DOHH2 (cell line): ENCODE results near the gene MAP2K5.

Experiments used
- H3F3A ChIP-seq: fragments of 200-600 bp; sonication (generic), shearing (Covaris generic); 2 replicates; pipeline ENCODE4 v1.6.0; 2016; ENCODE audit warnings: antibody characterized with exemption, mild to moderate bottlenecking; ENCODE audit not compliant: control insufficient read depth, insufficient read depth
- H3K27ac ChIP-seq: fragments of 200-600 bp; sonication (generic); 2 replicates; pipeline ENCODE4 v1.5.1; 2014; ENCODE audit warnings: low read depth, mild to moderate bottlenecking, low read length, moderate library complexity
- H3K27me3 ChIP-seq: fragments of 200-600 bp; sonication (generic); 2 replicates; pipeline ENCODE4 v1.6.1; 2014; ENCODE audit warnings: mild to moderate bottlenecking, low read length, mixed read lengths; ENCODE audit not compliant: control insufficient read depth
- H3K36me3 ChIP-seq: fragments of 200-600 bp; sonication (generic); 2 replicates; pipeline ENCODE4 v1.6.1; 2014; ENCODE audit warnings: mild to moderate bottlenecking, low read length, moderate library complexity, mixed read lengths; ENCODE audit not compliant: control insufficient read depth
- H3K4me1 ChIP-seq: fragments of 200-600 bp; sonication (generic); 2 replicates; pipeline ENCODE4 v1.6.1; 2014; ENCODE audit warnings: mild to moderate bottlenecking, low read length, mixed read lengths; ENCODE audit not compliant: control insufficient read depth
- H3K4me2 ChIP-seq: fragments of 200-600 bp; sonication (generic); 2 replicates; pipeline ENCODE4 v1.6.0; 2014; ENCODE audit warnings: mild to moderate bottlenecking, low read length, moderate library complexity
- H3K4me3 ChIP-seq: fragments of 200-600 bp; sonication (generic); 2 replicates; pipeline ENCODE4 v1.5.1; 2014; ENCODE audit warnings: mild to moderate bottlenecking, low read length, mixed read lengths
- H3K79me2 ChIP-seq: fragments of 200-600 bp; sonication (generic); 2 replicates; pipeline ENCODE4 v1.6.1; 2014; ENCODE audit warnings: mild to moderate bottlenecking, low read length, mixed read lengths; ENCODE audit not compliant: control insufficient read depth
- H3K9me2 ChIP-seq: fragments of 200-600 bp; sonication (generic); replicated peaks from 2 replicates; pipeline ENCODE4 v1.6.1; 2014; ENCODE audit warnings: mild to moderate bottlenecking, low read length, mixed read lengths; ENCODE audit not compliant: control insufficient read depth
- H3K9me3 ChIP-seq: fragments of 200-600 bp; sonication (generic); 2 replicates; pipeline ENCODE4 v1.6.1; 2014; ENCODE audit warnings: antibody characterized with exemption, low read length, mixed read lengths; ENCODE audit not compliant: control insufficient read depth, insufficient read depth
- H4K20me1 ChIP-seq: fragments of 200-600 bp; sonication (generic); 2 replicates; pipeline ENCODE4 v1.6.0; 2014; ENCODE audit warnings: low read depth, mild to moderate bottlenecking, antibody characterized with exemption, low read length, moderate library complexity; ENCODE audit not compliant: control insufficient read depth, insufficient read depth
- EZH2phosphoT487 ChIP-seq: fragments of 200-600 bp; sonication (generic); IDR thresholded peaks from 2 replicates; pipeline ENCODE4 v1.6.1; 2017; ENCODE audit warnings: borderline replicate concordance, mild to moderate bottlenecking, antibody characterized with exemption, low read length, moderate library complexity, mixed read lengths
- TF ChIP-seq, protein P1 (sequence below): fragments of 200-600 bp; sonication (generic); IDR thresholded peaks from one replicate; pipeline ENCODE4 v1.5.1; 2014; ENCODE audit warnings: antibody characterized with exemption, mild to moderate bottlenecking, low read depth, low read length; ENCODE audit not compliant: poor library complexity, severe bottlenecking

The MAP2K5 gene

DNA sequence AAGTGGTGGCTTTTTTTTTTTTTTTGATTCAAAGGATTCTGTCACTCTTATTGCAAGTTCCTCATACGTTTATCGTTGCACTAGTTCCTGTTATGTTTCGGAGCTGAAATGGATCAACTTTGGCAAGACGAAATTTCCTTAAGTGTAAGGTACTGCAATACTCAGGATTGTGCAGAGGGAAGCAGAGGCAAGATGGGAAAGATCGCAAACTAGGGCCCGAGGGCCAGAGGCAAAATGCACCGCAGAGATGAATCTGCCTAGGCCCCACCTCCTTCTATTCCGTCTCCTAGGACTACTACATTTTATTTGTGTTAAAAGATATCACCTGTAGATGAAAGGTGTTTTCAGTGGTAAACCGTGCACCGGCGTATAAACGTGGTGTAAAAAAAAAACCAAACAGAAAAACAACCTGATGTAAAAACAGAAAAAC lies 297.0 kb downstream of the MAP2K5 start:
- Histone ChIP-seq H3K27ac (peak overlapping the region; percentile 81), H3K9me3 (no peaks in the 10 kb centered on the region), H3F3A (peaks cover 11% of the 10 kb centered on the region; the same call in 1 of the 2 replicates), H3K9me2 (no peaks in the 10 kb centered on the region), H4K20me1 (no peaks in the 10 kb centered on the region), H3K4me3 (peak overlapping the region; percentile 95), H3K27me3 (peaks cover 17% of the 10 kb centered on the region), H3K36me3 (peaks cover 2% of the 10 kb centered on the region; the same call in 1 of the 2 replicates), H3K4me1 (peaks cover 52% of the 10 kb centered on the region), H3K4me2 (peak overlapping the region; percentile 92), H3K79me2 (no peaks in the 10 kb centered on the region)
- no peak for TF ChIP-seq EZH2phosphoT487

- peaks cover 2% of the 10 kb centered on the region; the same call in 1 of the 2 replicates for H3K36me3 ChIP-seq
- H3K4me2 ChIP-seq, result peak within 1 kb of the TSS; percentile 92
- H4K20me1 ChIP-seq, result no peaks in the 10 kb centered on the region
- peaks cover 11% of the 10 kb centered on the region for H3K27me3 ChIP-seq
- H3K9me3 ChIP-seq, result no peaks in the 10 kb centered on the region
- H3K4me3 ChIP-seq, result peak within 1 kb of the TSS; percentile 95
- peaks cover 46% of the 10 kb centered on the region for H3K4me1 ChIP-seq
- peaks cover 11% of the 10 kb centered on the region; the same call in 1 of the 2 replicates for H3F3A ChIP-seq
- no peak for TF ChIP-seq EZH2phosphoT487
- TF ChIP-seq, protein P1, sequence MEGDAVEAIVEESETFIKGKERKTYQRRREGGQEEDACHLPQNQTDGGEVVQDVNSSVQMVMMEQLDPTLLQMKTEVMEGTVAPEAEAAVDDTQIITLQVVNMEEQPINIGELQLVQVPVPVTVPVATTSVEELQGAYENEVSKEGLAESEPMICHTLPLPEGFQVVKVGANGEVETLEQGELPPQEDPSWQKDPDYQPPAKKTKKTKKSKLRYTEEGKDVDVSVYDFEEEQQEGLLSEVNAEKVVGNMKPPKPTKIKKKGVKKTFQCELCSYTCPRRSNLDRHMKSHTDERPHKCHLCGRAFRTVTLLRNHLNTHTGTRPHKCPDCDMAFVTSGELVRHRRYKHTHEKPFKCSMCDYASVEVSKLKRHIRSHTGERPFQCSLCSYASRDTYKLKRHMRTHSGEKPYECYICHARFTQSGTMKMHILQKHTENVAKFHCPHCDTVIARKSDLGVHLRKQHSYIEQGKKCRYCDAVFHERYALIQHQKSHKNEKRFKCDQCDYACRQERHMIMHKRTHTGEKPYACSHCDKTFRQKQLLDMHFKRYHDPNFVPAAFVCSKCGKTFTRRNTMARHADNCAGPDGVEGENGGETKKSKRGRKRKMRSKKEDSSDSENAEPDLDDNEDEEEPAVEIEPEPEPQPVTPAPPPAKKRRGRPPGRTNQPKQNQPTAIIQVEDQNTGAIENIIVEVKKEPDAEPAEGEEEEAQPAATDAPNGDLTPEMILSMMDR, result no peak
- peak within 1 kb of the TSS; percentile 81 for H3K27ac ChIP-seq
- H3K79me2 ChIP-seq, result no peaks in the 10 kb centered on the region
- no peaks in the 10 kb centered on the region for H3K9me2 ChIP-seq
These were observed 297.6 kb downstream of the MAP2K5 start, which contains the start of gene RNU6-1 for GRCh38 chr15:67839929-67840748. RNU6-1 (minus strand) TSS chr15:67840045.

DNA sequence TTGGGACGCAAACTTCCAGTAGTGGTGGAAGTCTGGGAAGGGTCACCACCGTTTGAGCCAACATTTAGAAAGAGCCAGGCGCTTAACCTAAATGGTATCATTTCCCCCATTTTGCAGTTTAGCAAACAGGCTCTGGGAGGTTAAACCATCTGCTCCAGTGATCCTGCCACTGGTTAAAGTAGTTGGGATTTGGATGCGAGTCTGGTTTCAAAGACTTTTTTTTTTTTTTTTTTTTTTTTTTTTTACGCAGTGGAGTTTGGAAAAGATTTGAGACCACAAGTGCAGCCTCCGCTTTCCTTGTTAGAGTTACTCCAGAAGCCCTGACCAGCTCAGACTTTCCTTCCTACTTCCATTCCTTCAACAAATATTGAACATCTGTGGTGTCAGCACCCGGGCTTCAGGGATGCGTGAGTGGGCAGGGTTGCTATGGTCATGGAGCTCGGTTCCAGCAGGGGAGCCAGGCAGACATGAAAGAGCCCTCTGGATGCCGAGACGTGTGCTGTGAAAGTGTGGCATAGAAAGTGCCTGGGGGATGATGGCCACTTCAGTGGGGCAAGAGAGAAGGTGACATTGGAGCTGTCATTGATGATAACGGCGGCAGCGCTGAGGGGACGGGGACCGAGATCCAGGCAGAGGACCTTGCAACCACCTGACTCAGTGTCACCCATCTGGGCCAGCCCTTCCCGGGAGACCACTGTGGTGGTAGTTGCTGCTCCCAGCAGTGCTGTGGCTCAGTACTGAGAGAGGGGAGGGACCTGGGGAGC lies 298.4 kb downstream of the MAP2K5 start:
- Histone ChIP-seq H3K9me3 (no peaks in the 10 kb centered on the region), H4K20me1 (no peaks in the 10 kb centered on the region), H3K9me2 (no peaks in the 10 kb centered on the region), H3F3A (peaks cover 11% of the 10 kb centered on the region; the same call in 1 of the 2 replicates), H3K36me3 (peaks cover 2% of the 10 kb centered on the region; the same call in 1 of the 2 replicates), H3K27ac (peak overlapping the region; percentile 81), H3K4me3 (peak overlapping the region; percentile 95), H3K79me2 (no peaks in the 10 kb centered on the region), H3K27me3 (peaks cover 3% of the 10 kb centered on the region), H3K4me2 (peak overlapping the region; percentile 92), H3K4me1 (peaks cover 38% of the 10 kb centered on the region)
- no peak for TF ChIP-seq EZH2phosphoT487
- TF ChIP-seq, protein P1, result no peak
